HUES64 (cell line): ENCODE measurements around the gene DDAH1.

Source experiments
- H3K27ac ChIP-seq: 2 replicates; pipeline ENCODE4 v1.7.0; 2013; ENCODE audit warnings: low read depth, low read length, inconsistent platforms
- H3K27me3 ChIP-seq: 2 replicates; pipeline ENCODE4 v1.6.1; 2013; ENCODE audit warnings: mild to moderate bottlenecking, low read length; ENCODE audit not compliant: insufficient read depth
- H3K36me3 ChIP-seq: 2 replicates; pipeline ENCODE4 v1.6.1; 2013; ENCODE audit warnings: mild to moderate bottlenecking, low read length; ENCODE audit not compliant: insufficient read depth
- H3K4me1 ChIP-seq: 2 replicates; pipeline ENCODE4 v1.6.1; 2013; ENCODE audit warnings: mild to moderate bottlenecking, low read length, moderate library complexity; ENCODE audit not compliant: insufficient read depth
- H3K4me3 ChIP-seq: 2 replicates; pipeline ENCODE4 v1.5.1; 2013; ENCODE audit warnings: mild to moderate bottlenecking, low read length, moderate library complexity
- H3K9ac ChIP-seq: 2 replicates; pipeline ENCODE4 v1.6.1; 2013; ENCODE audit warnings: mild to moderate bottlenecking, low read depth, low read length
- H3K9me3 ChIP-seq: 2 replicates; pipeline ENCODE4 v1.6.1; 2013; ENCODE audit warnings: low read depth, low read length; ENCODE audit not compliant: insufficient read depth
- WGBS: fragments of 150-250, 120-280 bp; methylation state at CpG from one replicate; pipeline ENCODE4 v1.1.7; 2013; ENCODE audit warnings: missing lambda C conversion rate; 5-methylcytosine and 5-hydroxymethylcytosine counted together

Gene DDAH1

DNA sequence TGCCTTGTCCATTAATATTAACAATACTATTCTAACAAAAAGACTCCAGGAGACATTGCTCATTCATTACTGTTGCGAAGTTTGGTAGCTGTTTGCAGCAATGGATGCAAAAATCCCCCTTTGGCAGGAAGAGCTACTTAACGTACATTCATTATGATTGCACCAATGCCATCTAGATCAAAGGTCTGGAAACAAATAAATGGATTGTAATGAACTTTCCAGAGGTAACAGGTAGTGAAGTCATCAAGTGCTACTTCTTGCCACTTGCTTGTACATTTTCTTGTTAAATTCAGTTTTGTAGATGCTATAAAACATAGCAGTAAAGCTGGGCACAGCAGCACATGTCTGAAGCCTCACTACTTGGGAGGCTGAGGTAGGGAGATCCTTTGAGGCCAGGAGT is 93.9 kb downstream of the DDAH1 start:
- Histone ChIP-seq H3K27me3 (no peaks in the 10 kb centered on the region), H3K9me3 (no peaks in the 10 kb centered on the region), H3K9ac (no peak overlapping the region), H3K4me1 (peaks cover 17% of the 10 kb centered on the region), H3K36me3 (no peaks in the 10 kb centered on the region), H3K4me3 (no peak overlapping the region), H3K27ac (no peak overlapping the region)
- 98% methylated on average over 2 of the region's 2 CpGs for WGBS

DNA sequence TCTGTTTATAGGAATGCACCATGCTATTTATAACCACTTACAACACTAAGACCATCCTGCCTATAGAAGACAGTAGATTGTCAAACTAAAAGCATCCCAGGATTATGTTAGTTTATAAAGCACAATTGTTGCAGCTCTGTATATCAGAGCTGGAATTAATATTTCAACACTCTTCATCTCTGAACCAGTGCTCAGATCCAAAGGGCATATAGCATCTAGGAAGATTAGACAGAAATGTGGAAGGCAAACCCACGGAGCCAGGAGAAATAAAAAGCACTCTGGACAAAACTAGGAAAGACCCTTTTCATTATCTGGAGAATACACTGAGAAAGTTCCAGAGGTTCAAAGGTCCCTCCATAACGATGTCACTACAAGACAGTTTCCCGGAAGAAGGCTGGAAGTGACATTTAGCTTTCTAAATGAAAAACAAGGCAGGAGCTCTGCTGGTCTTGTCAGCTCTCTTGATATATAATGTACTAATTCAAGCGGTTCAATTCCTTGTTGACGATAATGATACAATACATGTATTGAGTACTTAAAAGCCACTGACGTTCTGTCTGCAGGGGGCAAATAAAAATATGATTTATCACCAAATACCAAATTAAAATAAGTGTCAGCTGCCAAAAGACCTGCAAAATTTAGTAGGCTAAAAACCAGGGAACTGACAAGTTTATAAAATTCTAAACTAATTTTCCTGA is 96.7 kb downstream of the DDAH1 start:
- H3K9me3 ChIP-seq: no peaks in the 10 kb centered on the region
- 94% methylated on average over 6 of the region's 6 CpGs for WGBS
- no peaks in the 10 kb centered on the region for H3K27me3 ChIP-seq
- H3K4me1 ChIP-seq: no peaks in the 10 kb centered on the region; the same call in 1 of the 2 replicates
- no peak overlapping the region for H3K9ac ChIP-seq
- no peak overlapping the region for H3K4me3 ChIP-seq
- no peaks in the 10 kb centered on the region for H3K36me3 ChIP-seq
- H3K27ac ChIP-seq: no peak overlapping the region

DNA sequence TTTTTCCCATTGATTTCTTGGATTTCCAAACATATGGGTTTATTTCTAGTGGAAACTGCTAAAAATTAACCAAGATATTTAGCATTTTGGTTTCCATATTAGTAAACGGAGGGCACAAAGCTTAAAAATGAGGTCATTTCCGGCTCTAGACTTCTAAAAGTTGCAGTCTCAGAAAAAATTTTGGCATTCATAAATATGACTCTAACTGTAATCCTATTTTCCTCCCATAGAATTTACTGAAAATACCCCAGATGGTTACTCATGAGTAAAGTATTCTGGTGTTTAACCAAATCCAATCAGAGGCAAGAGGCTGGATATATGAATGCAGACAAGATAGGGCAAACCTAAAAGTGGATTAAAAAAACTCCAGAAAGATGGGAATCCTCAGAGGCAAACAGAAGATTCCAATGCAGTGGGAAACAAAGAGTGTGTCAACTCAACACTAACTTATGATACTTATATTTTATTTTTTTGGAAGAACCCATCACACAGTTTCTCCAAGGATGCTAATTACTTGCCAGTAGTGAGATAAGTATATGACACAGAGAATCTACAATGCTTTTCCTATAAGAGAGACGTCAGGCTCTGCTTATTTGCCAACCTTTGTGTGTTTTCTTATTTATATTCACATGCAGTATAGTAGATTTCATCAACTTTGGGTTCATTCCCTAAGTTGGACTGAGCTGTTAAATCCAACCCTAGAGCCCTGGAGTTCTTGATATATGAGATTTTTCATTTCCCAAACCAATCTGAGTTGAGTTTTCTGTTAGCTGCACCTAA is 98.4 kb downstream of the DDAH1 start:
- Histone ChIP-seq H3K9ac (no peak overlapping the region), H3K27me3 (no peaks in the 10 kb centered on the region), H3K4me3 (no peak overlapping the region), H3K9me3 (no peaks in the 10 kb centered on the region), H3K27ac (no peak overlapping the region), H3K4me1 (no peaks in the 10 kb centered on the region; the same call in 1 of the 2 replicates), H3K36me3 (no peaks in the 10 kb centered on the region)
- WGBS: 97% methylated on average over 2 of the region's 3 CpGs

DNA sequence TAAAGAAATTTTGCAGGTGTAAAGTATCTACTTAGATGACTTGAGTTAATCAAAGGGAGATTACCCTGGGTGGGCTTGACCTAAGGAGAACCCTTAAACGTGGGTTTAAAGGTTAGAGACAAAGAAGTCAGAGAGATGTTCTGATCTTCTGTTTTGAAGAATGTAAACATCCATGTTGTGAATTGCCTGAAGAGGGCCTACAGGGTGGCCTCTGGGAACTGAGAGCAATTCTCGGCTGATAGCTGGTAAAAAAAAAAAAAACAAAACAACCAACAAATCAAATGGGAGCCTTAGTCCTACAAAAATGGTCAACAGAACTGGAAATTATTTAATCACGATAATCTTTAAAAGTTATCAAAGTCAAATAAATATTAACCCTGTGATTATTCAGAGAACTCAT is 99.1 kb downstream of the DDAH1 start:
- H3K27ac ChIP-seq: no peak overlapping the region
- no peak overlapping the region for H3K9ac ChIP-seq
- H3K4me1 ChIP-seq: no peaks in the 10 kb centered on the region; the same call in 1 of the 2 replicates

DNA sequence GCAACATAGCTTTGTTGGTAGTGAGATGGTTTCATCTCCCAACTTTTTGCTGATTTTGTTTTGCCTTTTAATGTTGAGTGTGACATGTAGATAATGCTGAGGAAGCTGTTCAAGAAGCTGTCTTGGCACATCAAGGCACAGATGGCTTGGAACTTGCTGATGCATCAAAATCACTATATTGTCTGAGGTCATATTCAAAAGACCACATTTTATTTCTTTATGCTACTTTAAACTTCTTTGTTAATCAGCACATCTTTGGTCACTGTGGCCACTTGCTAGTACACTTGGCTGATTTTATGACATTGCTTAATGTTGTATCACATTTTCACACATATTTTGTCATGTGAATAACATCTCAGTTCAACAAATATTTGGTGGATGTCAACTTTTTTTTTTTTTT is 101.4 kb downstream of the DDAH1 start:
- Histone ChIP-seq H3K36me3 (no peaks in the 10 kb centered on the region), H3K9me3 (no peaks in the 10 kb centered on the region), H3K4me1 (no peaks in the 10 kb centered on the region; the same call in 1 of the 2 replicates), H3K9ac (no peak overlapping the region), H3K27ac (no peak overlapping the region), H3K4me3 (no peak overlapping the region), H3K27me3 (no peaks in the 10 kb centered on the region)

More for the DNA sequence above, 99.1 kb downstream of the DDAH1 start:
- H3K27me3 ChIP-seq: no peaks in the 10 kb centered on the region
- no peak overlapping the region for H3K4me3 ChIP-seq
- no peaks in the 10 kb centered on the region for H3K36me3 ChIP-seq
- 74% methylated on average over 3 of the region's 3 CpGs for WGBS
- no peaks in the 10 kb centered on the region for H3K9me3 ChIP-seq

DNA sequence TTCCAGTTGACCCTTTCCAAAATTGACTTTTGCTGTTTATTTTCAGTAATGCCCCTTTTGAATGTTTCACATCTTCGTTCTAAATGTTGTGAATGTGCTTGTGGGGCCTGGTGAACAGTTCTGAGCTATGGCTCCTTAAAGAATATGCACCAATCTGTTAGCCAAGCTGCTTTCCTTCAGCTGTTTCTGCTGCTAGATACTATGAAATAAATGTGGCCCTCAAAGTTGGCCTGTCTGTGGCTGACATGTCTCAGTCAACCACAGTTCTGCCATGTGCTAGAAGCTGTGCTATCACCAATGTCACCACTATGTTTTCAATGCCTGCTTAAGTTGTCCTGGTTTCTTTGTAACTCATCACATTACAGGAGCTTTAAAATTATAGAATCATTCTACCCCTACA is 101.9 kb downstream of the DDAH1 start:
- WGBS: 70% methylated on average over 1 of the region's 1 CpG
- Histone ChIP-seq H3K4me3 (no peak overlapping the region), H3K27me3 (no peaks in the 10 kb centered on the region), H3K9ac (no peak overlapping the region), H3K4me1 (no peaks in the 10 kb centered on the region; the same call in 1 of the 2 replicates), H3K36me3 (no peaks in the 10 kb centered on the region; the same call in 1 of the 2 replicates), H3K27ac (no peak overlapping the region), H3K9me3 (no peaks in the 10 kb centered on the region)

DNA sequence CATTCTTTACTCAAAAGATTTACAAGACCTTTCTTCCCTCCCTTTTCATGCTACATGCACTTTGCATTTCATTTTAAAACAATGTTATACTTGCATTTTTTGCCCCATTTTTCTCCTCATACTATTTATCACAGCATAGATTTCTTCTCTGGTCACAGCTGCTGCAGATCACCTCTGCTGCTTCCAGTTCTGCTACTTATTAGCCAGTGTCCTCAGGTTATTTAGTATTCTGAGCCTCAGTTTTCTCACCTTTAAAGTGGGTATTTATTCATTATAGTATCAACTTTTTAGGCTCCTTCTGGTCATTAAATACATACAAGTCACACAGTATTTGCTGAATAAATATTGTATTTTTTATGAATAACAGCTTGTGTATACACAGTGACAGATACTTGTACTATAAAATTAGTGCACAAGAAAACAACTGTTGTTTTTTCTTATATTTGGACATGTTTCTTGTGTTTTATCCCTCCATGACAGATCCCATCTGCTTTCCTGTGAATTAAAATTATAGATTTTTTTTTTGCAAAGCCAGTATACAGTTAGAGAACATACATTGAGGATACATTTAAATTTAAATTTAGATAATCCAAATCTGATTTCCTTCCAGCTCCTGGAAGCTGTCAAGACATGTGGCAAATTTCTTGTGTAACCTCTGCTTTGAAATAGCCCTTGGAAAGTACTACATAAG is 103.2 kb downstream of the DDAH1 start:
- H3K4me1 ChIP-seq: no peaks in the 10 kb centered on the region
- no peaks in the 10 kb centered on the region; the same call in 1 of the 2 replicates for H3K36me3 ChIP-seq
- no peak overlapping the region for H3K9ac ChIP-seq
- no peaks in the 10 kb centered on the region for H3K9me3 ChIP-seq
- no peak overlapping the region for H3K27ac ChIP-seq
- no peaks in the 10 kb centered on the region for H3K27me3 ChIP-seq
- no peak overlapping the region for H3K4me3 ChIP-seq

DNA sequence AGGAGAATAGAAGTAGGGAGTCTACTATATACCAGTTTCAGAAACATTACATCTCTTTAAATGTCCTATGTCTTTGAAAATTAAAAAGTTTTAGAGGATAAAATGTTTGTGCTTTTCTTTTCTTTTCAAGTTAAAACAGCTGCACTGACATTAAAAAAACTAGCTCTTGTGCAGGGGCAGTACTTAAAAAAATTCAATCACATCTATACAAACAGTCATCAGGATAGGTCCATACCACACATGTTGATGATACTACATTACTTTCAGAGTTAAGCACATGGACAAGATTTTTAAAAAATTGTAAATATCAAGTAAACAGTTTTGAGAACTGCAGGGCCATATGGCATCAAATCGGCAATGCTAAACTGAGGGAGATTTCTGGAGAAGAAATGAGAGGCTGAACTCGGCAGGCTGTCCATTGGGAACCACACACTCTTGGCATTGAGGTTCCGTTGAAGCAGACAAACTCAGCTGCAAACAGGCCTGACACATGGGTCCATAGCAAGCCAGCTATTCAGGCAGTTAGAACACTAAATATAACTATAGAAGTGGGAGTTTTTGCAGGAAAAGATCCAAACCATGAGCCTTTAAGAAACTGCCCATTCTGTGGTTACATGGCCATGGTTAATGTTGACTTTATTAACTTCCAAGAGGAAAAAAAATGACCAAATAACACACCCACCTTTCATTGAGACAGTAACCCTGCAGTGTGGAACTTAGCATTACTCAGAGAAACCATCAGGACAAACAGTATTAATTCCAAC is 104.0 kb downstream of the DDAH1 start:
- no peak overlapping the region for H3K9ac ChIP-seq
- no peaks in the 10 kb centered on the region for H3K27me3 ChIP-seq
- no peaks in the 10 kb centered on the region for H3K9me3 ChIP-seq
- no peak overlapping the region for H3K4me3 ChIP-seq
- no peaks in the 10 kb centered on the region; the same call in 1 of the 2 replicates for H3K36me3 ChIP-seq
- H3K27ac ChIP-seq: no peak overlapping the region
- WGBS: 83% methylated on average over 3 of the region's 3 CpGs
- H3K4me1 ChIP-seq: no peaks in the 10 kb centered on the region

DNA sequence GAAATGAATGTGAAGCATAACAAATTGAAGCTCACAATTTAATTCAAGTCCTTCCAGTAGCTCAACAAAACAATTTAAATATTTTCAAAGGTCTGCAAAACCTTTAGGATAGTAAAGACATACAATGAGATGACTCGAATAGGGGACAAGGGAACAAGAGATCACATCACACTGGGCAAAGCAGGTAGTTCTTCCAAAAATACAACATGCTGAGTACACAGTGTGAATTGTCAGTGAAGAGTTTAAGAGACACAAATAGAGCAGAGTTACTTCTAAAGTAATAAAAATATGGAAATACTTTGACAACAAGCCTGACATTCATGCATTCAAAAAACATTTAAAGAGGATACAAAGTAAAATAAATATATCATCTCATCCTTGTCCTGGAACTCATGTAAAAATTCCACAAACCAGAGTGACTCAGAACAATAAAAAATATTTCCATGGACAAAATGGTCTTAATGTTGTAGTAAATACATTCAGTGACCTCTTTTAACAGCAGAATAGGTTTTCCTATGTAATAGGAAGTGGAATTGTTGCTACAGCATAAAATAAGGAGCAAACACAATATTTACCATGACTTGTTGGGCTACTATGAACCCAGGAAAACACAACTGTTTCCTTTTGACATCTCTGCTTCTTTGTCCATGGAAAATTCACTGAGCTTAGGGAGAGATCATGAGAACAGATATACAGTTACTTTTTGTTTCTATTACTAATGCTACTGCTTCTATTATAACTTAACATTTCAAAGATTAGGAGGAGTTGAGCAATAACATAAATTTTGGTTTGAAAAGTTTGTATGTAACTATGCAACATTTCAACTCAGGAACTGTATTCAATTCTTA is 104.9 kb downstream of the DDAH1 start:
- Histone ChIP-seq H3K36me3 (no peaks in the 10 kb centered on the region; the same call in 1 of the 2 replicates), H3K4me3 (no peak overlapping the region), H3K27me3 (no peaks in the 10 kb centered on the region), H3K27ac (no peak overlapping the region), H3K9ac (no peak overlapping the region), H3K9me3 (no peaks in the 10 kb centered on the region), H3K4me1 (no peaks in the 10 kb centered on the region)
- WGBS: 100% methylated on average over 1 of the region's 1 CpG

DNA sequence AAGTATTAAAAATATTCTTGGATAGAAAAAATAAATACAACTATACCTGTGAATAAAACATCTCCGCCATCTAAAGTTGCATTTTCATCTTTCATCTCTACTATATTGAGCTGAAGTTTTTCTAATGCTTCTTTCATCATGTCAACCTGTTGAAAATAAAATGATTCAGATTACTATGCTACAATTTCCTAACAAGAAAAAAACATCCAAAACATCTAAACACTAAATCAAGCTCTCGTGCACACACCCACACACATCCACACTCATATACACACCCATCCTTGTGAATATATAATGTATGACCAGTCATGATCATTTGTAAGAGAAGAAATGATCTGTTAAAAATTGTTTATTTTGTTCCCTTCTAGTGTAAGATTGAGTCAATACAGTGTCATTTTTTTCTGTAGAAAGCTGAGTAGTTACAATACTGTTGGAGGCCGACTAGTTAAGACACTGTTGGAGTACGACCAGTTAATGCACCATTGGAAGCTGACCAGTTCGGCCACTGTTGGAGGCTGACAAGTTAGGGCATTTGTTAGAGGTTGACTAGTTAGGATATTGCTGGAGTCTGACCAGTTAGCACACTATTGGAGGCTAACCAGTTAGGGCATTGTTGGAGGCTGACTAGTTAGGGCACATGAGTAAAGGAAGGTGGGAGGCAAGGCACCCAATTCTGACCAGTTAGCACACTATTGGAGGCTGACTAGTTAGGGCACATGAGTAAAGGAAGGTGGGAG is 106.1 kb downstream of the DDAH1 start:
- Histone ChIP-seq H3K36me3 (no peaks in the 10 kb centered on the region; the same call in 1 of the 2 replicates), H3K4me1 (peaks cover 4% of the 10 kb centered on the region; the same call in 1 of the 2 replicates), H3K27ac (no peak overlapping the region), H3K9ac (no peak overlapping the region), H3K4me3 (no peak overlapping the region), H3K27me3 (no peaks in the 10 kb centered on the region), H3K9me3 (no peaks in the 10 kb centered on the region)
- WGBS: 92% methylated on average over 4 of the region's 5 CpGs
